ENCODE measurements around the gene FARP1. TPM values are rescaled to one million over a fixed set of nuclear protein-coding genes. Genes with fewer than 3 reads are reported as not detected.

The FARP1 gene
- total RNA-seq, 6 experiments from 2014 or later: 44.9 to 104 (median 80.0) TPM

- H3K27me3 ChIP-seq: no peaks in the 10 kb centered on the region
- intact Hi-C loops (cut with DNase I): no loop called here
- DNase-seq: no peak
- 83% methylated on average over 1 of the region's 20 CpGs for WGBS (ENCODE audit: insufficient coverage, low coverage, low lambda C conversion rate, missing lambda C conversion rate)
- peaks cover 0 to 7% (median 3%) of the 10 kb centered on the region in 4 donors for H3K36me3 ChIP-seq
- no peak for ATAC-seq
- no peak overlapping the region for H3K27ac ChIP-seq
- TF ChIP-seq CTCF (IDR thresholded peaks at IDR 0.05) (no peak), POLR2A (IDR thresholded peaks at IDR 0.05) (no peak)
- no peak overlapping the region for H3K4me3 ChIP-seq
- H3K9me3 ChIP-seq: no peaks in the 10 kb centered on the region
- peaks cover 0 to 33% (median 10%) of the 10 kb centered on the region in 4 donors for H3K4me1 ChIP-seq
Measured at GRCh38 chr13:98468929-98469328, 326.0 kb downstream of the FARP1 start.

- peaks cover 0 to 53% (median 21%) of the 10 kb centered on the region in 4 donors for H3K4me1 ChIP-seq
- no peaks in the 10 kb centered on the region for H3K27me3 ChIP-seq
- ATAC-seq (no peak), DNase-seq (no peak)
- no peak overlapping the region for H3K4me3 ChIP-seq
- TF ChIP-seq POLR2A (IDR thresholded peaks at IDR 0.05) (no peak), CTCF (IDR thresholded peaks at IDR 0.05) (no peak)
- H3K36me3 ChIP-seq: peaks cover 0 to 7% (median 2%) of the 10 kb centered on the region in 4 donors
- H3K9me3 ChIP-seq: no peaks in the 10 kb centered on the region
- intact Hi-C loops (cut with DNase I): no loop called here
- 70% methylated on average over 3 of the region's 6 CpGs for WGBS (ENCODE audit: insufficient coverage, low coverage, low lambda C conversion rate, missing lambda C conversion rate)
- no peak overlapping the region for H3K27ac ChIP-seq
Measured at GRCh38 chr13:98470920-98471319, 328.0 kb downstream of the FARP1 start.

- Histone ChIP-seq H3K27ac (no peak overlapping the region), H3K9me3 (no peaks in the 10 kb centered on the region), H3K4me1 (peaks cover 0 to 58% (median 24%) of the 10 kb centered on the region in 4 donors), H3K4me3 (no peak overlapping the region), H3K36me3 (peaks cover 0 to 7% (median 0%) of the 10 kb centered on the region in 4 donors), H3K27me3 (no peaks in the 10 kb centered on the region)
- TF ChIP-seq CTCF (IDR thresholded peaks at IDR 0.05) (peak in 1 of 4 donors; percentile 7), POLR2A (IDR thresholded peaks at IDR 0.05) (no peak)
- DNase-seq (peak in 1 of 3 donors; percentile 77), ATAC-seq (peak in 1 of 4 donors; percentile 4)
- intact Hi-C loops (cut with DNase I): no loop called here
- WGBS (ENCODE audit: insufficient coverage, low coverage, low lambda C conversion rate, missing lambda C conversion rate): 80% methylated on average over 1 of the region's 10 CpGs
Measured at GRCh38 chr13:98471934-98472333, 329.0 kb downstream of the FARP1 start.

- H3K36me3 ChIP-seq: peaks cover 0 to 7% (median 0%) of the 10 kb centered on the region in 4 donors
Measured at GRCh38 chr13:98473135-98473787, 330.4 kb downstream of the FARP1 start.

More at GRCh38 chr13:98473135-98473787, 330.4 kb downstream of the FARP1 start:
- Histone ChIP-seq H3K4me3 (no peak overlapping the region), H3K27me3 (no peaks in the 10 kb centered on the region), H3K9me3 (no peaks in the 10 kb centered on the region), H3K4me1 (peaks cover 0 to 58% (median 23%) of the 10 kb centered on the region in 4 donors), H3K27ac (peak overlapping the region in 1 of 3 donors; percentile 81)
- ATAC-seq (peak; percentile 69 to 82 (median 75)), DNase-seq (peak; percentile 82 to 94 (median 91))
- WGBS (ENCODE audit: insufficient coverage, low coverage, low lambda C conversion rate, missing lambda C conversion rate): 16% methylated on average over 3 of the region's 5 CpGs
- TF ChIP-seq CTCF (IDR thresholded peaks at IDR 0.05) (no peak), POLR2A (IDR thresholded peaks at IDR 0.05) (no peak)
- intact Hi-C loops (cut with DNase I): no loop called here
